Central memory CD8-positive, alpha-beta T cell (primary cell): ENCODE measurements around the gene LARP1.

ENCODE experiments used
- ATAC-seq: fragments of 150-1000 bp; cut with Tn5 transposase; replicated peaks from 2 replicates; pipeline ENCODE4 v1.10.0; 2022; ENCODE audit warnings: mild to moderate bottlenecking, moderate FRiP score, moderate number of reproducible peaks; ENCODE audit not compliant: poor library complexity, severe bottlenecking; ENCODE audit errors: extremely low read depth
- DNase-seq, 2 donors: peaks; one replicate each; pipeline ENCODE4 v3.0.0; 2021; ENCODE audit warnings: low spot score in 2 of 2
- H3K27ac Mint-ChIP-seq: one replicate; pipeline ENCODE4 v1.8.0; 2022; ENCODE audit warnings: low read depth, mild to moderate bottlenecking, moderate library complexity, mixed read lengths
- H3K27me3 Mint-ChIP-seq: one replicate; pipeline ENCODE4 v1.8.0; 2022; ENCODE audit warnings: mixed read lengths
- H3K36me3 Mint-ChIP-seq: one replicate; pipeline ENCODE4 v1.8.0; 2022; ENCODE audit warnings: mild to moderate bottlenecking, moderate library complexity, mixed read lengths; ENCODE audit not compliant: insufficient read depth
- H3K4me1 Mint-ChIP-seq: one replicate; pipeline ENCODE4 v1.8.0; 2022; ENCODE audit warnings: mixed read lengths
- H3K4me3 Mint-ChIP-seq: one replicate; pipeline ENCODE4 v1.8.0; 2022; ENCODE audit warnings: mild to moderate bottlenecking, moderate library complexity, mixed read lengths
- H3K9me3 Mint-ChIP-seq: one replicate; pipeline ENCODE4 v1.8.0; 2022; ENCODE audit warnings: mixed read lengths

The LARP1 gene

DNA sequence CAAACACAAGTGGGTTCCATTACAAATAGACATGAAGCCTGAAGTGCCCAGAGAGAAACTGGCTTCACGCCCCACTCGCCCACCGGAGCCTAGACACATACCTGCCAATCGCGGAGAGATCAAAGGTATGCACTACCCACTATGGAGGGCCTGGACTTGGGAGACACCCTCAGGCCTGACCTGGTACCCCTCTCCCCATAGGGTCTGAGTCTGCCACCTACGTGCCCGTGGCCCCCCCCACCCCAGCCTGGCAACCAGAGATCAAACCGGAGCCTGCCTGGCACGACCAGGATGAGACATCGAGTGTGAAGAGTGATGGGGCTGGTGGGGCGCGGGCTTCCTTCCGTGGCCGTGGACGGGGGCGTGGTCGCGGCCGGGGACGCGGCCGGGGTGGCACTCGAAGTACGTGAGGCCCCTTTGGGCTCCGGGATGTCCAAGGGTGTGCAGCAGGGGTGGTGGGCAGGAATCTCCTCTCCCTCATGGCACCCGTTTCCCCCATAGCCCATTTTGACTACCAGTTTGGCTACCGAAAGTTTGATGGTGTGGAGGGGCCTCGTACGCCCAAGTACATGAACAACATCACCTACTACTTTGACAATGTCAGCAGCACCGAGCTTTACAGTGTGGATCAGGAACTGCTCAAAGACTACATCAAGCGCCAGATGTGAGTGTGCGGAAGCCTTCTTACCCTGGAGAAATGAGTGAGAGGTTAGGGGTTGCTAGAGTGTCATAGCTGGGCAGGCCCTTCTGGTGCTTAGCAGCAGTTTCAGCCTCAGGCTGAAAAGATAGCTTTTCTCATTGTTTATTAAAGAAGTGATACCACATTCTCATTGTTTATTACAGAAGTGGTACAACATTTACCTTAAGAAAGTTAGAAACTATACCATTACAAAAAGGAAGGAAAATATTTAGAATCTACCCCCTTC is 38.7 kb downstream of the LARP1 start:
- DNase-seq (no peak), ATAC-seq (no peak)
- Mint-ChIP-seq H3K4me3 (no peak overlapping the region), H3K27me3 (no peaks in the 10 kb centered on the region), H3K36me3 (peaks cover 50% of the 10 kb centered on the region), H3K4me1 (peaks cover 7% of the 10 kb centered on the region), H3K9me3 (no peaks in the 10 kb centered on the region), H3K27ac (no peak overlapping the region)

DNA sequence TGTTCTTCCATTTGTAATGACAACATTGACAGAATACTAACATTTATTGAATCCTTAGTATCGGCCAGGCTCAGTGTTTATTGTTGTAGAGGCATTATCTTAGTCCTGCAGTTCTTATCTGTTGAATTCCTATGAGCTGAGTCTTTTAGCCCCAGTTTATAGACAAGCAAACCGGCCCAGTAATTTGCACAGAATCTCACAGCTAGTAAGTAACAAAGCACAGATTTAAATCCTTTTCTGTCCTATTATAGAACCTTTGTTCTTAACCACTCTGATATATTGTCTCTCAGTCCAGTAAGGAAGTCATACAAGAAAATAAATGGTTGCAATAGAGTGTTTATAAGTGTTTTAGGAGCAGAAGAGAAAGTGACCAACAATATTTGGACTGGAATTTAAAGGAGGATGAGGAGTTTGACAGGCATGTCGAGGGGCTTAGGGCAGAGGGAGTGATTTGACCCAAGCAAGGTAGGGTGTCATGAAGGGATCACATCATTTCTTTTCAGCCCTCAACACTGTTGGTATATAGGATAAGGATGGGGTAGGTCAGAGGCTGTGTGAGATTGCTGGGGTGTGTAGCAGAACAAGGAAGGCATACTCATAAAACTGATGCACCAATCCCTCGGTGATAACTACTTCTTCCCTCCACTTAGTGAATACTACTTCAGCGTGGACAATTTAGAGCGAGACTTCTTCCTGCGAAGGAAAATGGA is 39.5 kb downstream of the LARP1 start:
- Mint-ChIP-seq H3K4me1 (peaks cover 7% of the 10 kb centered on the region), H3K27me3 (no peaks in the 10 kb centered on the region), H3K27ac (no peak overlapping the region), H3K9me3 (no peaks in the 10 kb centered on the region), H3K4me3 (no peak overlapping the region), H3K36me3 (peaks cover 56% of the 10 kb centered on the region)
- no peak for ATAC-seq
- no peak for DNase-seq

DNA sequence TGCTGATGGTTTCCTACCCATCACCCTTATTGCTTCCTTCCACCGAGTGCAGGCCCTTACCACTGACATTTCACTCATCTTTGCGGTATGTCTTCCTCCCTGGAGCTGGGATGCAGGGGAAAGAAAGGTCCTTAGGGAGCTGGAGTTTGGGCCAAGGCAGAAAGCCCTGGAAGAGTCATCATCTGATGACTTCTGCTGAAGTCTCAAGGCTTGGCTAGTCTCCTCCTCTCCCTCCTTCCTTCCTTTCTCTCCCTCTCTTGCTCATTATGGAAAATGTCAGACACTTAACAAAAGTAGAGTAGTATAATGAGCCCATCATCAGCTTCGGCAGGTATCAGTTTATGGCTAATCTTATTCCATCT is 40.0 kb downstream of the LARP1 start:
- ATAC-seq (no peak), DNase-seq (no peak)
- no peaks in the 10 kb centered on the region for H3K27me3 Mint-ChIP-seq
- H3K4me1 Mint-ChIP-seq = peaks cover 7% of the 10 kb centered on the region
- H3K9me3 Mint-ChIP-seq = no peaks in the 10 kb centered on the region
- H3K27ac Mint-ChIP-seq = no peak overlapping the region
- peaks cover 60% of the 10 kb centered on the region for H3K36me3 Mint-ChIP-seq
- H3K4me3 Mint-ChIP-seq = no peak overlapping the region

DNA sequence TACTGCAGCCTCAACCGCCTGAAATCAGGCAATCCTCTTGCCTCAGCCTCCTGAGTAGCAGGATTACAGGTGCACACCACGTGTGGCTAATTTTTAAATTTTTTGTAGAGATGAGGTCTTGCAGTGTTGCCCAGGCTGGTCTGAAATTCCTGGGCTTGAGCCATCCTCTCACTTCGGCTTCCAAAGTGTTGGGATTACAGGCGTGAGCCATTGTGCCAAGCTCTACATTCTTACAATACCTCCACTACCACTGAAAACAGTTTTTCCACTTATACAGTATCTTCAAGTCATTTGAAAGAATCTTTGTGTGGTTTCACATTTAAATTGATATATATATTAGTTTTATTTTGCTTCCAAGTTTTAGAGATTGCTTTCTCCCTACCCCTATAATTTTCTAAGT is 42.6 kb downstream of the LARP1 start:
- Mint-ChIP-seq H3K36me3 (peaks cover 64% of the 10 kb centered on the region), H3K4me1 (peaks cover 7% of the 10 kb centered on the region), H3K4me3 (no peak overlapping the region), H3K27me3 (no peaks in the 10 kb centered on the region), H3K27ac (no peak overlapping the region), H3K9me3 (no peaks in the 10 kb centered on the region)
- ATAC-seq (no peak), DNase-seq (no peak)

DNA sequence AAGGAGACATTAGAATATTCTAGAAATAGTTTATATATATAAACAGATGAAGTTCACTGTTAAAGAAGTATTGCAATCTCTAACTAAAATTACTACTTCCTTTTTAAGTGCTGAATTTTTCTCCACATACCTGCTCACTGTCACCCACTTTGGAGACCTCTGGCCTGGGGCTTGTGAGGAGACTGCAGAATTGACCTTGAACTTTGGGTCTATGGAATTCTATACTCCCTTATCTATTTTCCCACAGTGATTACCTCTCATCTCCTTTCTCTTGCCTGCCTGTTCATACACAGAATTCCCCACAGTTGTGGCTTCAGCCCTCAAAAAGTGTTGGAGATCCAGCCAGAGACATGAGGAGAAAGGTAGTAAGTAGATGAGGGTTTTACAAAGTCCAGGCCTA is 45.4 kb downstream of the LARP1 start:
- peaks cover 5% of the 10 kb centered on the region for H3K4me1 Mint-ChIP-seq
- H3K4me3 Mint-ChIP-seq = no peak overlapping the region
- peak overlapping the region; percentile 58 for H3K27ac Mint-ChIP-seq
- DNase-seq (no peak), ATAC-seq (no peak)
- H3K27me3 Mint-ChIP-seq = no peaks in the 10 kb centered on the region
- H3K9me3 Mint-ChIP-seq = no peaks in the 10 kb centered on the region
- peaks cover 75% of the 10 kb centered on the region for H3K36me3 Mint-ChIP-seq

DNA sequence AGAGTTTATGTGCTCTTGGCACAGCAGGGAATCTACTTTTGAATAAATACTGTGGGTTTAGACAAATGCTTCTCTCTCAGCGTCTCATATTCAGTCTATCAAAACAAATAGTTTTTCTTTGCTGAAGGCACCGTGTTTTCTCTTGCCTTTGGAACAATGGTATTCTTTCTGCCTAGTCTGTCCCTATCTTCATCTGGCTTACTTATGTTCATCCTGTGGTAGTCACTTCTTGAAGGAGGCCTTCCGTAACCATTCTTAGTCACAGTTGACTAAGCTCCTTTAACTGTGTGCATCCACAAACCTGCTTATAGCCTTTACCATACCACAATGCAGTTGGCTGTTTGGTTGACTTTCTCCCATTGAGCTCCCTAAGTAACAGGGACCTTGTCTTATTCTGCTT is 45.9 kb downstream of the LARP1 start:
- H3K36me3 Mint-ChIP-seq = peaks cover 76% of the 10 kb centered on the region
- H3K4me1 Mint-ChIP-seq = peaks cover 5% of the 10 kb centered on the region
- ATAC-seq (no peak), DNase-seq (no peak)
- peak overlapping the region; percentile 58 for H3K27ac Mint-ChIP-seq
- no peaks in the 10 kb centered on the region for H3K9me3 Mint-ChIP-seq
- H3K27me3 Mint-ChIP-seq = no peaks in the 10 kb centered on the region
- H3K4me3 Mint-ChIP-seq = no peak overlapping the region

DNA sequence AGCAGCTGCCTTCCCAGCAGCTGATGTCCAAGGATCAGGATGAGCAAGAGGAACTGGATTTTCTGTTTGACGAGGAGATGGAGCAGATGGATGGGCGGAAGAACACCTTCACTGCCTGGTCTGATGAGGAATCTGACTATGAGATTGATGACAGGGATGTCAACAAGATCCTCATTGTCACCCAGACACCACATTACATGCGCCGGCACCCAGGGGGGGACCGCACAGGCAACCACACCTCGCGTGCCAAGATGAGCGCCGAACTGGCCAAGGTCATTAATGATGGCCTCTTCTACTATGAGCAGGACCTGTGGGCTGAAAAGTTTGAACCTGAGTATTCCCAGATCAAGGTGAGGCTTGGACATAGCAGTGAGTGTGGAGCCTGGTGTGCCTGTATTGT is 46.9 kb downstream of the LARP1 start:
- Mint-ChIP-seq H3K27me3 (no peaks in the 10 kb centered on the region), H3K27ac (peak overlapping the region; percentile 81), H3K9me3 (no peaks in the 10 kb centered on the region), H3K36me3 (peaks cover 74% of the 10 kb centered on the region), H3K4me1 (peaks cover 5% of the 10 kb centered on the region), H3K4me3 (no peak overlapping the region)
- no peak for DNase-seq
- no peak for ATAC-seq

DNA sequence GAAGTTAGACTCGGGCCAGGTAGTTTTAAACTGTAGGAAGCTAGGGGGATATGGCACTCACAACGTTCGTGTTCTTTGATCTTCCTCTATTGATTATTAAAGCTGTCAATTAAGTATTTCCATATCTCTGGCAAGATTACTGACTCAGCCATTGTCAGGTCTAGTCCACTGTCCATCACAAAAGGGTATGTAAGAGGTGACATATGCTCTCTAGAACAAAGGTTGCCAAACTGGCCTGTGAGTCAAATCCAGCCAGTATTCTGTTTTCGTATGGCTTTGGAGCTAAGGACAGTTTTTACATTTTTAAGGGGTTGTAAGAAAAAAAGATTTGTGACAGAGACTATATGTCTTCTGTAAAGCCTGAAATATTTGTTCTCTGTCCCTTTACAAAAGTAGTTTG is 51.0 kb downstream of the LARP1 start:
- peaks cover 71% of the 10 kb centered on the region for H3K36me3 Mint-ChIP-seq
- no peak for ATAC-seq
- H3K9me3 Mint-ChIP-seq = no peaks in the 10 kb centered on the region
- H3K4me1 Mint-ChIP-seq = peaks cover 5% of the 10 kb centered on the region
- no peak for DNase-seq
- H3K27me3 Mint-ChIP-seq = no peaks in the 10 kb centered on the region
- no peak overlapping the region for H3K27ac Mint-ChIP-seq
- no peak overlapping the region for H3K4me3 Mint-ChIP-seq

DNA sequence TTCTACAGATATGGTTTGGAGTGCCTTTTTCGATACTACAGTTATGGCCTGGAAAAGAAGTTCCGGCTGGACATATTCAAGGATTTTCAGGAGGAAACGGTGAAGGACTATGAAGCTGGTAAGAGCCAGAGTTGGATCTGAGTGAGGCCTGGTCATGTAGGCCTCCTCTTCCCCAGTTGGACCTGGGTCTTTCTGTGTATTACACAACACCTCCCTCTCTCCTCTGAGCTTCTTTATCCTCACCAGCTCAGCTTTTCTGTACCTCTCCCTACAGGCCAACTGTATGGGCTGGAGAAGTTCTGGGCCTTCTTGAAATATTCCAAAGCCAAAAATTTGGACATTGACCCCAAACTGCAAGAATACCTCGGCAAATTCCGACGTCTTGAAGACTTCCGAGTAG is 56.1 kb downstream of the LARP1 start:
- no peaks in the 10 kb centered on the region for H3K9me3 Mint-ChIP-seq
- H3K4me3 Mint-ChIP-seq = no peak overlapping the region
- H3K27me3 Mint-ChIP-seq = no peaks in the 10 kb centered on the region
- peaks cover 34% of the 10 kb centered on the region for H3K4me1 Mint-ChIP-seq
- no peak overlapping the region for H3K27ac Mint-ChIP-seq
- ATAC-seq (no peak), DNase-seq (no peak)
- H3K36me3 Mint-ChIP-seq = peaks cover 60% of the 10 kb centered on the region

DNA sequence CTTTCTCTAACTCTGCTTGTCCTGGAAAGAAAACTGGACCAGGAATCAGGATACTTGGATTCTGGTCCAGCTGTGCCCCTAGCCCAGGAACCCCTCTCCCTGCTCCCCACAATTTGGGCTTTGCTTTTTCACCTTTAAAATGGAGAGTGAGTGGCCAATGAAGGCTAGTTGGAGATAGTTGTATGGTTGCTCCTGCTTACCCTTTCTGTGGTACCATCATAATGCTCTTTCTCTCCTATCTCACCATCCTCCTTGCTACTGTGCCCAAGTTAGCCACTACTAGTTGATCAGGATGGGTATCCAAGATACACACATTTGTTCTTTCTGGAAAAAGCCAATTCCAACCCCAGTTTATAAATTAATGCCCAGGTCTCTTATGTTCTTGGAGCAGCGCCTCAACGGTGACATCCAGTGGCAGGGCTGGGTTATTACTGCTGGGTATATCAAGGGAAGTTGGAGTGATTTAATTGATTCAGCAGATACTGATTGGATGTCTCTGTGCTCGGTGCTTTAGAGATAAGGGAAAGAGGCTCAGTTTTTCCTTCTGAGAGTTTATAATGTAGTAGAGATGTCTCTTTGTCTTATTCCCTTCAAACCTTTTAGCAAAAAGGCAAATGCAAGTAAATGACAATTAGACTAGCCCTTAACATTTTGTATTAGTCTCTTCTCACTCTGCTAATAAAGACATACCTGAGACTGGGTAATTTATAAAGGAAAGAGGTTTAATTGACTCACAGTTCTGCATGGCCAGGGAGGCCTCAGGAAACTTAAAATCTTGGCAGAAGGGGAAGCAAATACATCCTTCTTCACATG is 56.7 kb downstream of the LARP1 start:
- DNase-seq = peak; percentile 33 to 38
- Mint-ChIP-seq H3K27me3 (no peaks in the 10 kb centered on the region), H3K36me3 (peaks cover 60% of the 10 kb centered on the region), H3K9me3 (no peaks in the 10 kb centered on the region), H3K27ac (peak overlapping the region; percentile 18), H3K4me1 (peaks cover 38% of the 10 kb centered on the region), H3K4me3 (no peak overlapping the region)
- ATAC-seq = peak; percentile 44

DNA sequence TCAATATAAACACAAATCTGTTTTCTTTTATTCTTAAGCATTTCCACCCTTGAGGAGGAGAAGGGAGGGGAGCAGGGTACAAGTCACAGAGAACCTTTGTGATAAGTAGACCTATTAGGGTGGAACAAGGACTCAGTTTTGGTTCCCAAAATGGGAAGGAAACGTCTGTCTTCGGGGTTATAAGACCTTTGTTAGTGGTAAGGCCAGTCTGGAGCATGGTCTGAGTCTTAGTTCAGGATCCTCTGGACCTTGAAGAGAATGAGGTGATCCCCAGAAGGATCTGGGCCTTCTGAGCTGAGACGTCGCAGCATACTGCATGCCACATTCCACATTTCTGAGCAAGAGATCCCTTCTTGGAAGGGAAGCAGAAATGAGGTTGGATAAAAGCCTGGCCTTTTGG is 58.0 kb downstream of the LARP1 start:
- peak overlapping the region; percentile 16 for H3K4me3 Mint-ChIP-seq

DNA sequence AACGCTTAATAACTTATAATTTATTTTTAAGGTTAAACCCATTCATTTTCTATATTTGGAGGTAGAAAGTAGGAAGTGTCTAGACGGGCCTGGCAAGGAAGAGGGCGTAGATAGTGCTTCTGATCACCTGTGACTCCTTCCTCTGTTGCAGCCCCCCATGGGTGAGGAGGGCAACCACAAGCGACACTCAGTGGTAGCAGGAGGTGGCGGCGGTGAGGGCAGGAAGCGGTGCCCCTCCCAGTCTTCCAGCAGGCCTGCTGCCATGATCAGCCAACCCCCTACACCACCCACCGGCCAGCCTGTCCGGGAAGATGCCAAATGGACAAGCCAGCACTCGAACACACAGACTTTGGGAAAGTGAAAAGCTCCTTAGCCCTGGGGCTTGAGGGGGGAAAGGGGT is 58.6 kb downstream of the LARP1 start:
- Mint-ChIP-seq H3K4me1 (peaks cover 41% of the 10 kb centered on the region), H3K9me3 (no peaks in the 10 kb centered on the region), H3K36me3 (peaks cover 49% of the 10 kb centered on the region), H3K27me3 (no peaks in the 10 kb centered on the region), H3K4me3 (peak overlapping the region; percentile 35), H3K27ac (peak overlapping the region; percentile 18)
- DNase-seq = peak; percentile 28 to 59
- ATAC-seq = peak; percentile 96

More for the DNA sequence above, 58.0 kb downstream of the LARP1 start:
- Mint-ChIP-seq H3K27ac (peak overlapping the region; percentile 18), H3K27me3 (no peaks in the 10 kb centered on the region), H3K9me3 (no peaks in the 10 kb centered on the region), H3K36me3 (peaks cover 55% of the 10 kb centered on the region), H3K4me1 (peaks cover 38% of the 10 kb centered on the region)
- DNase-seq = no peak
- no peak for ATAC-seq
